Dedifferentiated amniotic fluid mesenchymal stem cell (primary cell): ENCODE results near the gene IFNA10.
"Not testable (repeated sequence)": the region's sequence is repeated elsewhere in the genome, so short reads cannot be mapped to it uniquely, and the experiment has no call there.

Experiments
- DNase-seq: peaks from one replicate; pipeline ENCODE4 v3.0.0-alpha.2; 2016; ENCODE audit errors: extremely low spot score

The IFNA10 gene

GRCh38 chr9:21194867-21195776 is 11.8 kb downstream of the IFNA10 start:
- DNase-seq, result peak; percentile 16

GRCh38 chr9:21187487-21187886 is 19.5 kb downstream of the IFNA10 start, which contains the start of gene IFNA4:
Gene IFNA4, minus strand, starts transcription at chr9:21187587. Its CDS starts 56 bp downstream, at chr9:21187531.
- not testable (repeated sequence) for DNase-seq

GRCh38 chr9:21182810-21183736 is 23.9 kb downstream of the IFNA10 start:
- DNase-seq, result not testable (repeated sequence)

- DNase-seq, result no peak
These were observed 32.3 kb downstream of the IFNA10 start for GRCh38 chr9:21174671-21175070.

- no peak for DNase-seq
These were observed 34.8 kb downstream of the IFNA10 start for GRCh38 chr9:21172156-21172555.

GRCh38 chr9:21171351-21171750 is 35.6 kb downstream of the IFNA10 start:
- no peak for DNase-seq

GRCh38 chr9:21166560-21166959 is 40.4 kb downstream of the IFNA10 start, which contains the start of gene IFNA21:
Gene IFNA21, minus strand, starts transcription at chr9:21166660. Its CDS starts 48 bp downstream, at chr9:21166612.
- DNase-seq, result not testable (repeated sequence)

GRCh38 chr9:21165516-21165915 is 41.4 kb downstream of the IFNA10 start:
- no peak for DNase-seq

GRCh38 chr9:21160178-21160577 is 46.8 kb downstream of the IFNA10 start:
- no peak for DNase-seq
